ENCODE measurements around the gene AKAP11. TPM values are rescaled to one million over a fixed set of nuclear protein-coding genes. Genes with fewer than 3 reads are reported as not detected.

Gene AKAP11
- total RNA-seq, 1 donor from 2014 or later, result 13.0 TPM

GRCh38 chr13:42363941-42364612, 92.1 kb downstream of the AKAP11 start:
- Histone ChIP-seq H3K27me3 (no peaks in the 10 kb centered on the region), H3K4me3 (no peak overlapping the region), H3K36me3 (no peaks in the 10 kb centered on the region), H3K27ac (no peak overlapping the region), H3K9me3 (no peaks in the 10 kb centered on the region), H3K4me1 (no peaks in the 10 kb centered on the region)
- DNase-seq (ENCODE audit: low spot score in 2 of 2), result no peak
- TF ChIP-seq CTCF (IDR thresholded peaks at IDR 0.05), result no peak
- intact Hi-C loops (cut with DNase I), result no loop called here

DNA sequence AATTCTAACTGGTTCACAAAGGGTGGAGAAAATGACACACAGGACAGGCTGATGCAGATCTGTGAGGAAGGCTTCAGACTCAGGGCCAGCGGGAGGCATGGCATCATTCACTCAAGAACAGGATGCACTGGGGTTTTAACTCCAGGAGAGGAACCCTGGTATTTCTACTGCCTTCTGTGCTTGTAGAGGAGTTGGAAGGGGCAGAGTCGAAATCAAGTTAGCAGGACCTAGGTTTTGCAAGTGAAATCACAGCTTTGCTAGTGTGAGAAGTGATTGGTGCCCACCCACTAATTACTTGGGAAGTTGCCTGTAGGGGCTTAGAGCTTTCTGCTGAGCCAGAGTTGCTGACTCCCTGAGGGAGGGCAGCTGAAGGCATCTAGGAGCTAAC, 92.7 kb downstream of the AKAP11 start:
- Histone ChIP-seq H3K4me1 (no peaks in the 10 kb centered on the region), H3K9me3 (no peaks in the 10 kb centered on the region), H3K36me3 (no peaks in the 10 kb centered on the region), H3K27me3 (no peaks in the 10 kb centered on the region), H3K4me3 (no peak overlapping the region), H3K27ac (no peak overlapping the region)
- DNase-seq (ENCODE audit: low spot score in 2 of 2), result no peak
- no peak for TF ChIP-seq CTCF (IDR thresholded peaks at IDR 0.05)
- intact Hi-C loops (cut with DNase I), result no loop called here

DNA sequence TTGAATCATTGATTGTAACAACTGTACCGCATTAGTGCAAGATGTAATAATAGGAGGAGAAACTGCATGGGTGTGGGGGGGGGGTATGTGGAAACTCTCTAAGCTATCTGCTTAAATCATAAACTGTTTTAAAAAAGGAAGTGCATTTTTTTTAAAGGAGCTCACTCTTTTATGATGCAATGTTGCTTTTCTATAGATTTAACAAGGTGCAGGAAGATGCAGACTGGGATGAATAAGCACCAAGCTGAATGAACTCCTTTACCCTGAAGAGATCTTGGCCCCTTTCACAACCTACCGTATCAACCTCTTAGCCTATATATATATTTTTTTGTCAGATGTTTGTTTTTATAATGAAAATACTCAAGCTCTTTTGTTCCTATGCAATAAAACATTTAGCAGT, 95.9 kb downstream of the AKAP11 start:
- DNase-seq (ENCODE audit: low spot score in 2 of 2), result no peak
- Histone ChIP-seq H3K4me1 (no peaks in the 10 kb centered on the region), H3K27ac (no peak overlapping the region), H3K27me3 (no peaks in the 10 kb centered on the region), H3K36me3 (no peaks in the 10 kb centered on the region), H3K9me3 (no peaks in the 10 kb centered on the region), H3K4me3 (no peak overlapping the region)
- intact Hi-C loops (cut with DNase I), result no loop called here
- no peak for TF ChIP-seq CTCF (IDR thresholded peaks at IDR 0.05)

- no peaks in the 10 kb centered on the region for H3K27me3 ChIP-seq
- H3K4me1 ChIP-seq, result no peaks in the 10 kb centered on the region
- no peak overlapping the region for H3K4me3 ChIP-seq
- H3K27ac ChIP-seq, result no peak overlapping the region
- no peaks in the 10 kb centered on the region for H3K36me3 ChIP-seq
- no peaks in the 10 kb centered on the region for H3K9me3 ChIP-seq
- DNase-seq (ENCODE audit: low spot score in 2 of 2), result no peak
- no peak for TF ChIP-seq CTCF (IDR thresholded peaks at IDR 0.05)
- intact Hi-C loops (cut with DNase I), result no loop called here
Observed at GRCh38 chr13:42369071-42369797, 97.3 kb downstream of the AKAP11 start.

- intact Hi-C loops (cut with DNase I), result no loop called here
- Histone ChIP-seq H3K4me1 (no peaks in the 10 kb centered on the region), H3K4me3 (no peak overlapping the region), H3K36me3 (no peaks in the 10 kb centered on the region), H3K27ac (no peak overlapping the region), H3K27me3 (no peaks in the 10 kb centered on the region), H3K9me3 (no peaks in the 10 kb centered on the region)
- DNase-seq (ENCODE audit: low spot score in 2 of 2), result no peak
- TF ChIP-seq CTCF (IDR thresholded peaks at IDR 0.05), result no peak
Observed at GRCh38 chr13:42370229-42370628, 98.3 kb downstream of the AKAP11 start.

Other genes with a start within 250 kb of the AKAP11 start
- 16.0 TPM for gene DGKH, start 223.5 kb upstream of the AKAP11 start, total RNA-seq

All from ascending aorta (tissue), 2 donors.